Neural cell (in vitro differentiated cells): ENCODE data around the gene TDRD10.

Source experiments
- CTCF ChIP-seq: fragments of 450-650 bp; IDR thresholded peaks from 2 replicates; pipeline ENCODE4 v1.5.1; 2014; ENCODE audit warnings: antibody characterized with exemption, mild to moderate bottlenecking, moderate library complexity; ENCODE audit not compliant: poor library complexity, severe bottlenecking
- EZH2 ChIP-seq: fragments of 200-600, 300-800 bp; shearing (Covaris generic), sonication (generic); IDR thresholded peaks from 2 replicates; pipeline ENCODE4 v1.6.1; 2014; ENCODE audit warnings: antibody characterized with exemption, low read length, borderline replicate concordance, mild to moderate bottlenecking; ENCODE audit not compliant: insufficient read depth, poor library complexity, severe bottlenecking
- POLR2AphosphoS5 ChIP-seq: IDR thresholded peaks from 2 replicates; pipeline ENCODE4 v1.6.1; 2012
- RAD21 ChIP-seq: fragments of 450-650 bp; conservative IDR thresholded peaks from 2 replicates; pipeline ENCODE4 v1.6.1; 2014; ENCODE audit warnings: antibody characterized with exemption, mild to moderate bottlenecking, moderate library complexity
- TAF1 ChIP-seq: IDR thresholded peaks from 2 replicates; pipeline ENCODE4 v1.6.1; 2012; ENCODE audit warnings: low read depth
- TF ChIP-seq, protein P1 (sequence below): IDR thresholded peaks from 2 replicates; pipeline ENCODE4 v1.6.1; 2012; ENCODE audit warnings: borderline replicate concordance

DNA sequence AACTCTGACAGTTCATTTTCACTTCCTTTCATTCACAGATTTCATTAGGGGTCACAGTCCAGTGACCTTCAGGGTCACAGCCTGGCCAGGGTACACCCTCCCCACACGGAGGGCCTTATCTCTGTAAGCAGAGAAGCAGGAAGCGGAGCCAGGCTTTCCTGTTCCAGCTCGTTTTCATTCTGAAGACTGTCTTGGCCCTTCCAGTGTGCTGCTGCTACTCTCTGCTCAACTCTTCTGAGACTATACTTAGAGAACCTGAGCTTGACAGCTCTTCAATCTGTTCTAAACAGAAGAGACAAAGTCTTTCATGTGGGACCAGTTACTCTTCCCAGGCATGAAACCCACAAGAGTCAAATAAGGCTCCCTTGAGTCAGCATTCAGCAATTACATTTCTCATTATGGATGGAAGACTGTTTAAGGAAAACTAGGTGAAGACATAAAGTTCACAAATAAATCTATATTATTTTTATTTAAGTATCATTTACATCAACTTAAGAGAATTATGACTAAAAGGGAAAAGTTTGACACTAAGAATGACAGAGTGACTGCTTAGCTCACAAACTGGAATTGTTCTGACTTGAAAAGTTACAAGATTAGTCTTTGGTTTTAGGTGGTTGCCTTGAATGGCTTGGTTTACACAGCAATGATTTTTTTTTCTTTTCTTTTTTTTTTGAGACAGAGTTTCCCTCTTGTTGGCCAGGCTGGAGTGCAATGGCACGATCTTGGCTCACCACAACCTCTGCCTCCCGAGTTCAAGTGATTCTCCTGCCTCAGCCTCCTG, 4.8 kb upstream of the TDRD10 start:
- TF ChIP-seq POLR2AphosphoS5 (no peak), CTCF (no peak), RAD21 (no peak), TAF1 (no peak), EZH2 (no peak)
- TF ChIP-seq, protein P1, sequence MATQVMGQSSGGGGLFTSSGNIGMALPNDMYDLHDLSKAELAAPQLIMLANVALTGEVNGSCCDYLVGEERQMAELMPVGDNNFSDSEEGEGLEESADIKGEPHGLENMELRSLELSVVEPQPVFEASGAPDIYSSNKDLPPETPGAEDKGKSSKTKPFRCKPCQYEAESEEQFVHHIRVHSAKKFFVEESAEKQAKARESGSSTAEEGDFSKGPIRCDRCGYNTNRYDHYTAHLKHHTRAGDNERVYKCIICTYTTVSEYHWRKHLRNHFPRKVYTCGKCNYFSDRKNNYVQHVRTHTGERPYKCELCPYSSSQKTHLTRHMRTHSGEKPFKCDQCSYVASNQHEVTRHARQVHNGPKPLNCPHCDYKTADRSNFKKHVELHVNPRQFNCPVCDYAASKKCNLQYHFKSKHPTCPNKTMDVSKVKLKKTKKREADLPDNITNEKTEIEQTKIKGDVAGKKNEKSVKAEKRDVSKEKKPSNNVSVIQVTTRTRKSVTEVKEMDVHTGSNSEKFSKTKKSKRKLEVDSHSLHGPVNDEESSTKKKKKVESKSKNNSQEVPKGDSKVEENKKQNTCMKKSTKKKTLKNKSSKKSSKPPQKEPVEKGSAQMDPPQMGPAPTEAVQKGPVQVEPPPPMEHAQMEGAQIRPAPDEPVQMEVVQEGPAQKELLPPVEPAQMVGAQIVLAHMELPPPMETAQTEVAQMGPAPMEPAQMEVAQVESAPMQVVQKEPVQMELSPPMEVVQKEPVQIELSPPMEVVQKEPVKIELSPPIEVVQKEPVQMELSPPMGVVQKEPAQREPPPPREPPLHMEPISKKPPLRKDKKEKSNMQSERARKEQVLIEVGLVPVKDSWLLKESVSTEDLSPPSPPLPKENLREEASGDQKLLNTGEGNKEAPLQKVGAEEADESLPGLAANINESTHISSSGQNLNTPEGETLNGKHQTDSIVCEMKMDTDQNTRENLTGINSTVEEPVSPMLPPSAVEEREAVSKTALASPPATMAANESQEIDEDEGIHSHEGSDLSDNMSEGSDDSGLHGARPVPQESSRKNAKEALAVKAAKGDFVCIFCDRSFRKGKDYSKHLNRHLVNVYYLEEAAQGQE, result no peak
